NCI-H2081 (cell line): ENCODE data around the gene SDK1.
"Not testable (repeated sequence)": the region's sequence is repeated elsewhere in the genome, so short reads cannot be mapped to it uniquely, and the experiment has no call there.

Experiments
- DNase-seq, 2 experiments: peaks; one replicate each; lab custom pipeline; 2025; lab: John Stamatoyannopoulos, UW

SDK1 gene

GRCh38 chr7:3668743-3669142 is 367.7 kb downstream of the SDK1 start:
- DNase-seq = no peak

DNA sequence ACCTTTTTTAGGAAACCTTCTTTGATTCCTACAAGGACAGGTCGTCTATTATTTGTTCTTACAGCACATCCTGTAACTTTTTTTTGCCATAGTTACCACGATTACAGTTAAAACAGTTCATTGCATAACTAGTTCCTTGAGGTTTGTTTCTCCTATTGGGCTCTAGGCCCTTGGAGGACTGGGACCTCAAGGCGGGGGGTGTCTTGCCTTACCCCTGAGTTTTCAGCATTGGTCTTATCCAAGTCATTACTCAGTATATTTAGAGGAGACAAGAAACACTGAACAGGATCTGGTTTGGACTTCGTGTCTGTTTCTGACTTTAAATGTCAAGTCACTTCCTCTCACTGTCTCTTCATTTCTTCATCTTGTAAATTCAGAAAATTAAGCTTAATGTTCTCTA is 369.8 kb downstream of the SDK1 start:
- no peak for DNase-seq

DNA sequence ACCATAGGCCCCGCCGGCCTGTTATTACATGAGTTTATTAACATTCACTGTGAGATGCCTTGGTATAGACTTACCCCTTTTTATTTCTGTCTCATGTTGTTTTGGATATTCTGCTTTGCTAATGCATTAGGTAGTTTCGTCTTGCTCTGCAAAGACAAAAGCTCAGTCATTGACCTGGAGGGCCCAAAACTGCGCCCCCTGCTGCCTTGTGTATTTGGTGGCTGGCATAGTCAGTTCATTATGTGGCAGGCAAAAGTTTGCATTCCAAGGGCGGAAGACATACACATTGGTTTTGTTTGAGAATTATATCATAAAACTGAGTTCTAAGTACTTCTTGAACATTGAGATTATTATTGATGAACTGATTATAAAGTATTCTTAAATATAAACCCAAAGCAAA is 372.5 kb downstream of the SDK1 start:
- DNase-seq = peak in 1 of 2 experiments; percentile 25

DNA sequence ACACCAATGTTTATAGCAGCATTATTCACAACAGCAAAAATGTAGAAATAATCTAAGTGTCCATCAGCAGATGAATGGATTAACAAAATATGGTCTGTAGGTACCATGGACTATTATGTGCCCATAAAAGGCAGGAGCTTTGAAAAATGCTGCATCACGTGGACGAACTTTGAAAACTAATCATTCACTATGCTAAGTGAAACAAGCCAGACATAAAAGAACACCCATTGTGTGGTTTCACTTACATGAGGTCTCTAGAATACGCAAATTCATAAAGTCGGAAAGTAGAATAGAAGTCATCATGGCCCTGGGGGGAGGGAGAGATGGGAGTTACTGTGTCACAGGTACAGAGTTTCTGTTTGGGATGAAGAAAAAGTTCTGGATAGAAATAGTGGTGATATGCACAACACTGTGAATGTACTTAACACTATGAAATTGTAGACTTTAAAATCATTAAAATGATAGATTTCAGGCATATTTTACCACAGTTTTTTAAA is 377.3 kb downstream of the SDK1 start:
- DNase-seq = no peak

GRCh38 chr7:3682028-3682710 is 381.1 kb downstream of the SDK1 start:
- no peak for DNase-seq

GRCh38 chr7:3683546-3684539 is 382.8 kb downstream of the SDK1 start:
- no peak for DNase-seq

DNA sequence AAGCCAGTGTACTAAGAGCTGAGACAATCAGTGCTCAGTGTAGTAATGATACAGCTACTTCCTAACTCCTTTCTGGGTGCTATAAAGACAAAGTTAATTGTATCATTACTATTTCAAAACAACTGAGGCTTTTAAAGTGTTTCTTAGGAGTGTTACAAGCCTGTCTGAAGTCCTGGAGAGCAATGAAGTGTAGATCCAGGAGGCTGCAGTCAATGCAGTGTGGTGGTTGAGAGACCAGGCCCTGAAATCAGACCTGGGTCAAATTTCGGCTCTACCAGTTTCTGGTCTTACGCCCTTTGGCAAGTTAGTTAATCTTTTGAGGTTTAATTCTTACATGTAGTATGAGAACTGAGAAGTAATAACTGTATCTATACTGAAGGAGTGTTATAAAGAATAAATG is 387.0 kb downstream of the SDK1 start:
- no peak for DNase-seq

DNA sequence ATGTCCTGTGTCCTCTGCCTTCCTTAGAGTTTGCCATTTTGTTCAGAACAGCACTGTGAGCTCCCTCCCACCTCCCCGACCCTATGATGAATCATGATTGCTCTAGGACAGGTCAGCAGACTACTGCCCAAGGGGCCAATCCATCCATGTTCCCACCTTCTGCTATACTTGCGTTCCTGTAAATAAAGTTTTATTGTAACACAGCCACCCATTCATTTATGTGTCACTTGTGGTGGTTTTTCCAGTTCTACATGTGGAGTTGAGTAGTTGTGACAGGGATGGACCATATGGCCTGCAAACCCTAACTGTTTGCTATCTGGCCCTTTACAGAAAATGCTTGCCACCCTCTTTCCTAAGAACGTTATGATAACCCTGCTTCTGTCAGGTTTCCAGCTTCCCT is 387.8 kb downstream of the SDK1 start:
- DNase-seq = no peak

DNA sequence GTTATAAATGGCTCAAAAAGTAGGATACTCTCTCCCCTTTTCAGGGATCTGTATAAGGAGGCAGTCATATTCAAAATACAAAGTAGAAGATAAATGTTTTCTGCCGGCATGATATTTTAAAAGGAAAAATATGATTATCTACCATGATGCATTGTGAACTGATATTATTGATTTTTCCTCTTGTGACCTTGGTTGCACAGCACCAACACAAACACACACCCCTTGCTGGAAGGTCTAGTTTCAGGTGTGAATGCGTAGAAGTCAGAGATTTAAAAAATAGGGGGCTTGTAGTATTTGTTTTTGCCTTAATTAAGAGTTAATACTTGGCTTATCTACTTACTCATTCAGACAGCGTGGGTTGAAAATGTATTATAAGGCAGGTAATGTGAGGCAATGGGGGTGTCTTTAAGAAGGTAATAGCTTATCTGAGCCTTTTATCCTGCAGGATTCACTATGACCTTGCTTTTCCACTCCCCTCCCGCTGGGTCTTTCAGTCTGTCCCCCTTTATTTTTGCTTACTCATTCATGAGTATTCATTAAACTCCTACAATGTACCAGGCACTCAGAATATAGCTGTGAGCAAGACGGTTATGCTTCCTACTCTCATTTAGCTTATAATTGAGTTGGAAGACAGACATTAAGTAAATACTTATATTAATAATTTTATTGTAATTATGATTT is 390.6 kb downstream of the SDK1 start:
- peak in 1 of 2 experiments; percentile 28 for DNase-seq

- DNase-seq = peak in 1 of 2 experiments; percentile 21
These were observed 394.6 kb downstream of the SDK1 start for GRCh38 chr7:3695602-3696001.

- DNase-seq = no peak
These were observed 395.1 kb downstream of the SDK1 start for GRCh38 chr7:3696113-3696512.

- no peak for DNase-seq
These were observed 396.4 kb downstream of the SDK1 start for GRCh38 chr7:3697472-3697871.

- no peak for DNase-seq
These were observed 404.2 kb downstream of the SDK1 start for GRCh38 chr7:3705258-3705657.

DNA sequence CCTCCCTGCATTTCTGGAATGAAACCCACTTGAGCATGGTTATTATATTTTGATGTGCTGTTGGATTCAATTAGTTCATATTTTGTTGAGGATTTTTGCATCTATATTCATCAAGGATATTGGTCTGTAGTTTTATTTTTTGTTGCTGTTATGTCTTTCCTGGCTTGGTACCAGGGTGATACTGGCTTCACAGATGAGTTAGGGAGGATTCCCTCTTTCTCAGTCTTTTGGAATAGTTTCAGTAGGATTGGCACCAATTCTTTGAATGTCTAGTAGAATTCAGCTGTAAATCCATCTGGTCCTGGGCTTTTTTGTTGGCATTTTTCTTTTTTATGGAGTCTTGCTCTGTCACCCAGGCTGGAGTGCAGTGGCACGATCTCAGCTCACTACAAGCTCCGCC is 405.0 kb downstream of the SDK1 start:
- not testable (repeated sequence) for DNase-seq

DNA sequence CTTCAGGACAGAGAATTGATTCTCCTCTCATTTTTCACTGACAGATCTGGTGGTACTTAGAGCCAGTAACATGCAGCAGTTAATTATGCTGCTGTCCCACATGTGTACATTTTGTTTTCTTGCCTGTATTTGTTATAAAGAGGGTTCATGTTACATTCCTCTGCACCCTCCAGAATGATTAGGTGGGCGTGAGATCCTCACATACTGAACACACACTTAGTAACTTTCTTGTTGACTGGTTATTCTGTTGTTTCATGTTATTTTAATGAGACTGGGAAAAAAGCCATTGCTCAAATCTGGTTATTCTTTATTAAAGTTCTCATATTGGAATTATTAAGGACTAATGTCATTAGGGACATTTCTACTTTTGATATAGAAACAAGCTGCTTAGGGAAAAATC is 409.1 kb downstream of the SDK1 start:
- no peak for DNase-seq

GRCh38 chr7:3710531-3710930 is 409.5 kb downstream of the SDK1 start:
- peak in 1 of 2 experiments; percentile 25 for DNase-seq

GRCh38 chr7:3712841-3713240 is 411.8 kb downstream of the SDK1 start:
- peak in 1 of 2 experiments; percentile 10 for DNase-seq

GRCh38 chr7:3721422-3721821 is 420.4 kb downstream of the SDK1 start:
- DNase-seq = no peak

DNA sequence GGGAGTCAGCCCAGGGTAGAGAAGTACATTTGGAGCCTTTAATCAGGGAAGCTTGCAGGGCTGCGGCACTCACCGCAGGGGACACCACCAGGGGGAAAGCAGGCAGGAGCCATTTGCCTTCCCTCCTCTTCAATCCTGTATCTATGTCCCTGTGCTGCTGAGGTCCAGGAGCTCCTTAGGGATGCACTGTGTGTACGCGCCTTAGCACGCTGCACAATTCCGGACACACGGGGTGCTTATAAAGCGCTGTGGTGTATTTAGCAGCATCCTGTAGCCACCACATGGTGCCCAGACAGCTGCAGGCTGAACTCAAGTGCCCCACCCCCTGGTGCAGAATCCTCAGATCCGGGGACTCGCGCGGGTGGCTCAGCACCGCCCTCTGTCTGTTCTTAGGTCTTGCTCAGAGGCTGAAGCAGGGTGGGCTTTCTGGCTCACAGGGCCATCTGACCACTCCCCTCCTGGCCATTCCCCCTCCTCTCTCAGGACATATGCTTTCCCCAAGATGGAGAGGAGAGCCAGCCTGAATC is 421.4 kb downstream of the SDK1 start:
- peak; percentile 69 to 88 for DNase-seq

DNA sequence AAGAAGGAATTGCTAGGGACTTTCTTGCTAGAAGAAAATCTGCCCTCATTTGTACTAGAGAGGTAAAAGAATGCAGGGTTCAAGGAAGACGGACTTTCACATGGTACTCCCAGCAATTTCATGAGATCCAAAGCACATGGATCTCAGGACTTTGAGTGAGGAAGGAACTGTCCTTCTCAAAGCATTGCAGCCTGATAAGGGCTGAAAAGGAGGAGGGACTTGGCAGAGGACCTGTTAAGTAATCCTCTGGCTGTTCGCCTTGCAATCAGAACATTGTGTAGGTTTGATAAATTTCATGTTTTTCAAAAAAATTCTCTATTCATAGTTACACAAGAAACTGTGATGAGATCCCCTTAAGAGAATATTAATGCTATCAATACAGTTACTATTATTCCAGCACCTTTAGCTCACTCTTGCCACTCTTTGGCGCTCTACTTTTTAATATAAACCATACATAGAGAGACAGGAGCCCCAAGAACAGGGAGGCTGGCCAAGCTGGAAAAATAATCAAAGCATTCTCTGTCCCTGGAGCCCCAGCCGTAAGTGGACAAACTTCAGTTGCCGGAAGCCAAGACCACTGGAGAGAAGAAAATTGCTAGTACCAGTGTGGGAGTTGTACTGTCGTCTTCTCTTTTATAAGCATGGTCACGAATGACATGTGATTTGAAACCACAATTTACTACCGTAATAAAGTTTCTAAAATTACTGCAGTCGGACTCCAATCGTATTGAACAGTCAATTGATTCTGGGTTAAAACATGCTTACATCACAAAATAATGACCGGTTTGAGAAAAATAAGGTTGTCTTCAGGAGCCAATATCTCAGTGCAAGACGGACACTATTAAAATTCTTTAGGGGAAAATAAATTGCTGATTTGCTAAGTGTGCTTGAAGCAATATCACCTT is 424.4 kb downstream of the SDK1 start:
- no peak for DNase-seq

GRCh38 chr7:3730276-3730675 is 429.2 kb downstream of the SDK1 start:
- DNase-seq = no peak
